GM10266 (cell line): ENCODE data around the gene SNTG2.

Experiments used
- DNase-seq: peaks from one replicate; pipeline ENCODE4 v3.0.0; 2012; ENCODE audit errors: extremely low spot score
- CTCF ChIP-seq: IDR thresholded peaks from 2 replicates; pipeline ENCODE4 v1.5.1; 2012; ENCODE audit warnings: mild to moderate bottlenecking, low read depth; ENCODE audit not compliant: control insufficient read depth, insufficient read depth; ENCODE audit errors: missing control alignments

SNTG2 gene

GRCh38 chr2:1156059-1156458 lies 205.4 kb downstream of the SNTG2 start:
- DNase-seq, result no peak
- no peak for TF ChIP-seq CTCF

GRCh38 chr2:1156531-1156930 lies 205.9 kb downstream of the SNTG2 start:
- no peak for DNase-seq
- TF ChIP-seq CTCF, result no peak

- no peak for DNase-seq
- TF ChIP-seq CTCF, result no peak
Measured at GRCh38 chr2:1157107-1157506, 206.5 kb downstream of the SNTG2 start.

- no peak for TF ChIP-seq CTCF
- DNase-seq, result no peak
Measured at GRCh38 chr2:1159013-1159412, 208.4 kb downstream of the SNTG2 start.

GRCh38 chr2:1162246-1162645 lies 211.6 kb downstream of the SNTG2 start:
- no peak for DNase-seq
- TF ChIP-seq CTCF, result no peak

GRCh38 chr2:1162768-1163584 lies 212.3 kb downstream of the SNTG2 start:
- no peak for TF ChIP-seq CTCF
- DNase-seq, result no peak

- DNase-seq, result no peak
- no peak for TF ChIP-seq CTCF
Measured at GRCh38 chr2:1166976-1167375, 216.3 kb downstream of the SNTG2 start.
